GM18498 (cell line): ENCODE data around the gene KCNN1.
"Not testable (repeated sequence)": the region's sequence is repeated elsewhere in the genome, so short reads cannot be mapped to it uniquely, and the experiment has no call there.

Source experiments
- ATAC-seq: cut with Tn5 transposase; IDR thresholded peaks from one replicate; pipeline ENCODE4 v1.9.1; 2021; ENCODE audit warnings: mild to moderate bottlenecking, moderate library complexity; ENCODE audit not compliant: unreplicated experiment

The KCNN1 gene

GRCh38 chr19:17966550-17967256 lies at the start of gene KCNN1:
Gene KCNN1, plus strand, starts transcription at chr19:17967107. Its CDS starts 6,782 bp downstream, at chr19:17973889.
- ATAC-seq = no peak

- not testable (repeated sequence) for ATAC-seq
Observed at GRCh38 chr19:17918151-17918550, 48.8 kb upstream of the KCNN1 start.

DNA sequence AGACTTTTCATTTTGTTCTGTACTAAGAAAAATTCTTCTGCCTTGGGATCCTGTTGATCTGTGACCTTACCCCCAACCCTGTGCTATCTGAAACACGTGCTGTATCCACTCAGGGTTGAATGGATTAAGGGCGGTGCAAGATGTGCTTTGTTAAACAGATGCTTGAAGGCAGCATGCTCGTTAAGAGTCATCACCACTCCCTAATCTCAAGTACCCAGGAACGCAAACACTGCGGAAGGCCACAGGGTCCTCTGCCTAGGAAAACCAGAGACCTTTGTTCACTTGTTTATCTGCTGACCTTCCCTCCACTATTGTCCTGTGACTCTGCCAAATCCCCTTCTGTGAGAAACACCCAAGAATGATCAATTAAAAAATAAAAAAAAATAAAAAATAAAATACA lies 47.8 kb upstream of the KCNN1 start:
- ATAC-seq = not testable (repeated sequence)

DNA sequence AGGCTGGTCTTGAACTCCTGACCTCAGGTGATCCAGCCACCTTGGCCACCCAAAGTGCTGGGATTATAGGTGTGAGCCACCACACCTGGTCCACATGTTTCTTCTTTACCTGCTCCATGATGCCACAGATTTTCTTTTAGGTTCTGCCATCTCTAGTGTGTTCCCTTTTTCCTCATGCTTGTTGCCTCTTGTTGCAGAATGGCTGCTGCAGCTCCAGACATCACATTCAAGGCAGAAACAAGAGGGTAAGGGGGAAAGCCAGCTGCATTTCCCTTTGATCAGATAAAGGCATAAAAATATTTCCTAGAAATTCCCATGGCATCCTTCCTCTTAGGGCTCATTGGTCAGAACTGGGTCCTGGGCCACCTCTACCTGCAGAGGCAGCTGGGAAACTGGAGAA lies 46.4 kb upstream of the KCNN1 start:
- no peak for ATAC-seq

DNA sequence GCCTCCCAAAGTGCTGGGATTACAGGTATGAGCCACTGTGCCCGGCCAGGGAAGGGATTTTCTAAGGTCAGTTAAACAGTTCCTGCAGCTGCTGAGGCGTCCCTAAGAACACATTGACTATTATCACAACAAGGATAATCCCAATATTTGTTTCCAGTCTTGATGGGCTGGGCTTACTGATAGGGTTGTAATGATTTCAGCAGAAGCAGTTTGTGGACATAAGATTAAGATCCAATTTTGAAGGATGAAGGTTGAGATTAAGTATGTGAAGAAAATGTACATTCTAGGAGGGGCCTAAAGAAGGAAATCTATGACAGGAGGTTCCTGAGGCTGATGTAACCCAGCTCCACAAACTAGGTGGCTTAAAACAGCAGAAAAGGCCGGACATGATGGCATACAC lies 44.8 kb upstream of the KCNN1 start:
- no peak for ATAC-seq

DNA sequence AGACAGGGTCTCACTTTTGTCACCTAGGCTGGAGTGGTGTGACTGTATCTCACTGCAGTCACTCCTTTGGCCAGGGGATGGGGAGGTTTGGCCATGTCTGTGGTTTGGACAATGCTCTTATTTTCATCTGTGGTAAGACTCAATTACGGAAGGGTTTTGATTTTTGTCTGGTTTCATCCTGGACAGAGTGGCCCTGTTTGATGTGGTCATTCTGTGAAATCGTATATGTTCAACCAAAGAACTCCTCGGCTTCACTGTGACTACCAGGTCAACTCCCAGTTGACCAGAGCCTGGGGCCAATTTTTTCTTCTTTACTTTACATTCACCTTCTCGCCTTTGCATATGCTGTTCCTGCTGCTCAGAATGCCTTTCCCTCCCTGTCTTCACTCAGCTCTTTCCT lies 40.9 kb upstream of the KCNN1 start:
- no peak for ATAC-seq

DNA sequence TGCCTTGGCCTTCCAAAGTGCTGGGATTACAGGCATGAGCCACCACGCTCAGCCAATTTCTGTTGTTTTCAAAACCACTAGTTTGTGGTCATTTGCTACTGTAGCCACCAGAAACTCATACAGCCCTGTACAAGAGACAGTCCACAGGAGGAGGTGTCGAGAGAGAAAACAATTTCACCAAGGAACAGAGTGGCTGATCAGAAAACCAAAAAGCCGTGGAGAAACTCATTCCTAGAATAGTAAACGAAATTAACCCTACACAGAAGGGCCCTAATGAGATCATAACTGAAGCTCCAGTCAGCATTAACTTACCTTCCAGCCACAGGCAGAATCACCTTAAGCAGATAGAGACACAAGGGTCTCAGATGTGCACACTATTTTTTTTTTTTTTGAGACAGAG lies 37.9 kb upstream of the KCNN1 start:
- no peak for ATAC-seq

- no peak for ATAC-seq
Observed at GRCh38 chr19:17931532-17932191, 35.2 kb upstream of the KCNN1 start.

DNA sequence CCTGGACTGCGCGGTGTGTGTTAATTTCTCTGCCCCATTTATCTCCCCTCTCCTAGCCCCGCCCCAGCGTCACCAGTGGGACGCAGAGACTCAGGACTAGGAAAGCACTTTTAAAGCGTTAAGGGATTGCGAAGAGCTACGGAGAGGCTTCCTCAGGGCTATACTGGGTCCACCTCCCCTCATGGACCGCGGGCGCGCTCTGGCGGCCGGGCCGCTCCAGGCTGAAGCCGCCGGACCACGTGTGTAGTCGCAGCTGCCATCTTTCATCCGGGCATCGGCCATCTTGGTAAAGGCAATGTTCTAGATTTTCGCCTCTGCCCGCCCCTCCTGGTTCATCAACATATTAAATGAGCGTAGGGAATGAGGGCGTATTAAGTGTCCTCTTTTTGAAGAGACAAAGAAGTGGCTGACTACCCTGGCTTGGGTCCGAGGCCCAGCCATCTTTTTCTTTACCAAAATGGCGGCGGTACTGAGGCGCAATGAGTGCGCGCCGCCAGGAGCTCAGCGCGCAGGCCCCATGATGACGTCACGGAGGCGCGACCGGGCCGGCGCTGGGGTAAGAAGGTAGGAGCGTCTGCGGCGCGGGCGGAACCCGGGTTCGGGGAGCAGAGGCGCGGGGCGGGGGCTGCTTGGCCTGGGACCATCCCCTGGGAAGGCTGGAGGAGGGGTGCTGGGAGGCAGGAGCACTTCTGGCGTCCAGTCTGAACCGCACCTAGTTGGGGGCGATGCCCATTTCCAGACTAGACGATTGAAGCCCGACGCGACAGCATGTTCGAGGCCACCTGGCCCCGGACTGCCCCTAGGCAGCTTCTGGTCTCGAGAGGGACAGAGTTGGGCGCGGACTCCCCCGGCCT lies 34.2 kb upstream of the KCNN1 start, which contains the start of gene CCDC124:
Gene CCDC124, plus strand, starts transcription at position 531 of the 854 bp plus-strand sequence. CDS start 3,406 bp downstream, outside the sequence.
- ATAC-seq = peak; percentile 83

DNA sequence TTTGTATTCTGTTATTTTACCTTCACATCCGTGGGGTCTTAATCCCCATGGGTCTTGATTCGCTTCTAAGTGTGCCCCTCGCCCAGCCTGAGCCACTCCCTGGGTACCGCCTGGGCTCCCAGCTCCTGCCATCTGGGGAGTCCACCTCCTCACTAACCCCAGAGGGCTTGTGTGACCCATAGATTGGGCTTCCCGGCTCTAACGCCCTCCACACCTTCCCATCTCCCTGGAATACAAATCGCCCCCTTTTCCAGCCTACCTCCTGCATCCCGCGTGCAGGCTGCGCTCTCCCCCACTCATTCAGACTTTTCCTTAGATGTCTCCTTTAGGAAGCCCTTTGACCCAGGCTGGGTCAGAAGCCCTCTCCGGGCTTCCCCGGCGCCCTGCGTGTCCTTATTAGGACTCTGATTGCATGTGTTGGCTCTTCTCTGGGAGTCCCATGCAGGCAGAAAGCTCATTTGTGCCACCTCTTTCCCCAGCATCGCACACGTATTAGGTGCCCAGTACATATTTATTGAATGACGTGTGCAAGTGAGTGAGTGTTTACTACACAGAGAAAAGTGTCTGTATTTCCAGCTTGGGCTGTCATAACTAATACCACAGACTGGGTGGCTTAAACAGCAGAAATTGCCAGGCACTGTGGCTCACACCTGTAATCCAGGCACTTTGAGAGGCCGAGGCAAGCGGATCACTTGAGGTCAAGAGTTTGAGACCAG lies 33.3 kb upstream of the KCNN1 start:
- ATAC-seq = no peak

DNA sequence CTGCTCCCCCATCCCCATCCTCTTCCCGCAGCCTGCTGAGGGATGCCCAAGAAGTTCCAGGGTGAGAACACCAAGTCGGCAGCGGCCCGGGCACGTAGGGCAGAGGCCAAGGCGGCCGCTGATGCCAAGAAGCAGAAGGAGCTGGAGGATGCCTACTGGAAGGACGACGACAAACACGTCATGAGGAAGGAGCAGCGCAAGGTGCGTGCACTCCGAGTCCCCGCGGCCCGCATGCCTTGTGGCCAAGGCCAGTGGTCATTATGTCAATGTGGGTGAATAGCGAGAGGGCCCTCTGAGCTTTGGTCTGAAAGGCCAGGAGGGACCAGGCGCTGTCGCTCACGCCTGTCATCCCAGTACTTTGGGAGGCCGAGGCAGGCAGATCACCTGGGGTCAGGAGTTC lies 30.5 kb upstream of the KCNN1 start:
- no peak for ATAC-seq

DNA sequence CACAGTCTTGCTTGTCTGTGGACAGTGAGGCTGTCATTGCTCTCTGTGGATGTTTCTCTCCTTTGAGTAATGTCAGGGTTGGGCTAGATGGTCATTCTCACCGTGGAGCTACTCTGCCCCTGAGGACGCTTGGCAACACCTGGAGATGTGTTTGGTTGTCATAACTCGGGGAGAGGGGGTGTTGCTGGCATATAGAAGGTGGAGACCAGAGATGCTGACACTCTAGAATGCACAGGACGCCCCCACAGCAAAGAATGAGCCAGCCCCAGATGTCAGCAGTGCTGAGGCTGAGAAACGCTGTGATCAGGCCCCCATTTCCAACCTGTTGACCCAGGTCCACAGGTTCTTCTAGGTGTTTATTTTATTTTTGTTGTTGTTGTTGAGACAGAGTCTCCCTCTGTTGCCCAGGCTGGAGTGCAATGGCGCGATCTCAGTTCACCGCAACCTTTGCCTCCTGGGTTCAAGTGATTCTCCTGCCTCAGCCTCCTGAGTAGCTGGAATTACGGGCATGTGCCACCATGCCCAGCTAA lies 29.5 kb upstream of the KCNN1 start:
- ATAC-seq = no peak

DNA sequence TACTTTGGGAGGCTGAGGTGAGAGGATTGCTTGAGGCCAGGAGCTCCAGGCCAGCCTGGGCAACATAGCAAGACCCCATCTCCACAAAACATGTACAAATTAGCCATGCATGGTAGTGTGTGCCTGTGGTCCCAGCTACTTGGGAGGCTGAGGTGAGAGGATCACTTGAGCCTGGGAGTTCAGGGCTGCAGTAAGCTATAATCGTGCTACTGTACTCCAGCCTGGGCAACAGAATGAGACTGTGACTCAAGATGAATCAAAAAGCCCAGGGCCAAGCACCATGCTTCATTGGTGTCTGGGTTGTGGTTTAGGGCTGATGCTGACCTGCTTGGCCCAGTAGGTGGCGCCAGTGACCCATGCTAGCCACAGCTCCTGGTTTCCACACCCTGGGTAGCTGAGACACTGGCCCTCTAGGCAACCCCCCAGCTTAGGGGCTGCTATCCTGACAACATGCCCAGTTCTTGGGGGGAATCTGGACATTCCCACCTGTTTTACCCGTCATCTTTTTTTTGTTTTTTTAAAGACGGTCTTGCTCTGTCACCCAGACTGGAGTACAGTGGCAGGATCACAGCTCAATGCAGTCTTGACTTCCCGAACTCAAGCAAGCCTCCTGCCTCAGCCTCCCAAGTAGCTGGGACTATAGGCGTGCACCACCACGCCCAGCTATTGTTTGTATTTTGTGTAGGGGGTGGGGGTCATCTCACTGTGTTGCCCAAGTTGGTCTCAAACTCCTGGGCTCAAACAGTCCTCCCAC lies 28.6 kb upstream of the KCNN1 start:
- peak; percentile 56 for ATAC-seq

GRCh38 chr19:17942181-17942580 lies 24.7 kb upstream of the KCNN1 start:
- ATAC-seq = no peak

DNA sequence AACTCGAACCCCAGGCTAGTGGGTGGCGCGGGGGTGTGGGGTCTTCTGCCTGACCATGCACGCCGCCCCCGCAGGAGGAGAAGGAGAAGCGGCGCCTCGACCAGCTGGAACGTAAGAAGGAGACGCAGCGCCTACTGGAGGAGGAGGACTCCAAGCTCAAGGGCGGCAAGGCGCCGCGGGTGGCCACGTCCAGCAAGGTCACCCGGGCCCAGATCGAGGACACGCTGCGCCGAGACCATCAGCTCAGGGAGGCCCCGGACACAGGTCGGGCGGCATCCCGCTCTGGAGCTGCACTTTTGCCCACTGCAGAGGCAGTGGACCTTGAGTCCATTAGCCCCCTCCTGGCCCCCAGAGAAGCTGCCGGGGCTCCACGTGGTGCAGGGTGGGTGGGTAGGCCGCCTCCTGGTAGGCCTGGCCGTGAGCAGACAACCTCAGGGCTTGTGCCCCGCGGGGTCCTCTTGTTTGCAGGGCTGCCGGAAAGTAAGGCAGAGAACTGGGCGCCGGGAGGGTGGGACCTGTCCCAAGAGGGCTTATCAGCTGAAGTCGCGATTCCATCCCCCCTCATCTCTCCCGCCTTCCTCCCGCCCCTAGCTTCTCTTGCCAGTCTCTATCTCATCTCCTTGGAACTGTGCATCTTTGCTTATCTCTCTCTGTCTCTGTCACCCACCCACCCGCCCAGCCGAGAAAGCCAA lies 24.2 kb upstream of the KCNN1 start:
- no peak for ATAC-seq

GRCh38 chr19:17943274-17944221 lies 23.4 kb upstream of the KCNN1 start:
- ATAC-seq = no peak

- ATAC-seq = no peak
Observed at GRCh38 chr19:17944301-17944700, 22.6 kb upstream of the KCNN1 start.
